ENCODE results near the gene GNAZ. TPM values are rescaled to one million over a fixed set of nuclear protein-coding genes. Genes with fewer than 3 reads are reported as not detected.
A peak's percentile ranks its signal among the peaks of the same experiment; 100 is the strongest.

Gene GNAZ
- total RNA-seq, 4 donors from 2014 or later, result 0.64 to 9.9 (median 2.6) TPM

DNA sequence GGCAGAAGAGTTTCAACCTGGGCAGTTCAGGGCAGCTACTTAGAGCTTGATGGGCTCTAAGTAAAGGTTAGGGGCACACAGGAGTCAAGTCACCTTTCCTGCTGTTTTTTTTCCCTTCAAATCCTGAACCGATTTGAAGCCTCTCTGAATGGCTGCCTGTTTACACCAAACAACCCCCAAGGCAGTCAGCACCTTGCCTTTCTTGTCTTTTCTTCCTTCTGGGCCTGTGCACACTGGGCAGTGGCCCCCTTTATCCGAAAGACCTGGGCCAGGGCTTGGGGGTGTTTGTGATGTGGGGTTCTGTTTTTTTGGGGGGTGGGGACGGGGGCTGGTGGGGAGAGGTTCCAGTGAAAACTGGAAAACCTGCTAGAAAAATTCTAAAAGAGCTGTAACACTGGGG lies 67.1 kb downstream of the GNAZ start:
- intact Hi-C loops (cut with DNase I), result no loop called here
- 0 to 20% methylated on average over 1 of the region's 3 CpGs for WGBS, 2 donors

DNA sequence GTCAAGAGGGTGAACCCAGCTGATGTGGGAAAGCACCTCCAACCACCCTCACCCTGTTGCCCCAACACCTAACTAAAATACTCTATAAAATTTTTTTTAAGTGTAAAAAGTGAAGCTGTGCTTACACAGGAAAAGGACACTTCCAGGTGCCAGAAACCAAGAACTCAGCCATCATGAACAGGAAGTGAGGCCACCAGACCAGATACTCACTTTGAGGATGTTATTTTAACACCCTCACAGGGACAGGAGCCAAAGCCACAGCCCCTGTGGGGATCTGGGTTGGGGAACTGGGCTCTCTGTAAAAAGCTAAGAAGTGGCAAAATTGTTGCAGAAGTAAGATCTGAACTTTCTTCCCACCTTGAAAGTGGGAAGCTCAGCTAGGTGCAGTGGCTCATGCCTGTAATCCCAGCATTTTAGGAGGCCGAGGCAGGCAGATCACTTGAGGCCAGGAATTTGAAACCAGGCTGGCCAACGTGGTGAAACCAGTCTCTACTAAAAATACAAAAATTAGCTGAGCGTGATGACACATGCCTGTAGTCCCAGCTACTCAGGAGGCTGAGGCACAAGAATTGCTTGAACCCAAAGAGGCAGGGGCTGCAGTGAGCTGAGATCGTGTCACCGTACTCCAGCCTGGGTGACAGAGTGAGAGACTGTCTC lies 67.7 kb downstream of the GNAZ start:
- TF ChIP-seq, protein P1, sequence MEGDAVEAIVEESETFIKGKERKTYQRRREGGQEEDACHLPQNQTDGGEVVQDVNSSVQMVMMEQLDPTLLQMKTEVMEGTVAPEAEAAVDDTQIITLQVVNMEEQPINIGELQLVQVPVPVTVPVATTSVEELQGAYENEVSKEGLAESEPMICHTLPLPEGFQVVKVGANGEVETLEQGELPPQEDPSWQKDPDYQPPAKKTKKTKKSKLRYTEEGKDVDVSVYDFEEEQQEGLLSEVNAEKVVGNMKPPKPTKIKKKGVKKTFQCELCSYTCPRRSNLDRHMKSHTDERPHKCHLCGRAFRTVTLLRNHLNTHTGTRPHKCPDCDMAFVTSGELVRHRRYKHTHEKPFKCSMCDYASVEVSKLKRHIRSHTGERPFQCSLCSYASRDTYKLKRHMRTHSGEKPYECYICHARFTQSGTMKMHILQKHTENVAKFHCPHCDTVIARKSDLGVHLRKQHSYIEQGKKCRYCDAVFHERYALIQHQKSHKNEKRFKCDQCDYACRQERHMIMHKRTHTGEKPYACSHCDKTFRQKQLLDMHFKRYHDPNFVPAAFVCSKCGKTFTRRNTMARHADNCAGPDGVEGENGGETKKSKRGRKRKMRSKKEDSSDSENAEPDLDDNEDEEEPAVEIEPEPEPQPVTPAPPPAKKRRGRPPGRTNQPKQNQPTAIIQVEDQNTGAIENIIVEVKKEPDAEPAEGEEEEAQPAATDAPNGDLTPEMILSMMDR (IDR thresholded peaks at IDR 0.05), result no peak
- TF ChIP-seq POLR2A (IDR thresholded peaks at IDR 0.05), result no peak
- no peaks in the 10 kb centered on the region for H3K36me3 ChIP-seq
- intact Hi-C loops (cut with DNase I), result no loop called here
- no peak for DNase-seq
- no peaks in the 10 kb centered on the region for H3K27me3 ChIP-seq
- WGBS, 2 donors, result 21 to 31% methylated on average over 5 of the region's 5 CpGs
- peak overlapping the region; percentile 57 to 78 (median 71) for H3K27ac ChIP-seq
- H3K9me3 ChIP-seq, result no peaks in the 10 kb centered on the region
- no peak overlapping the region for H3K4me3 ChIP-seq
- peaks cover 18 to 66% (median 36%) of the 10 kb centered on the region in 3 donors for H3K4me1 ChIP-seq

More for the DNA sequence above, 67.1 kb downstream of the GNAZ start:
- peak overlapping the region; percentile 57 to 78 (median 71) for H3K27ac ChIP-seq
- no peaks in the 10 kb centered on the region for H3K9me3 ChIP-seq
- no peak for DNase-seq
- H3K27me3 ChIP-seq, result no peaks in the 10 kb centered on the region
- no peak for TF ChIP-seq POLR2A (IDR thresholded peaks at IDR 0.05)
- TF ChIP-seq, protein P1 (IDR thresholded peaks at IDR 0.05), result no peak
- no peaks in the 10 kb centered on the region for H3K36me3 ChIP-seq
- H3K4me1 ChIP-seq, result peaks cover 18 to 61% (median 34%) of the 10 kb centered on the region in 3 donors
- no peak overlapping the region for H3K4me3 ChIP-seq

DNA sequence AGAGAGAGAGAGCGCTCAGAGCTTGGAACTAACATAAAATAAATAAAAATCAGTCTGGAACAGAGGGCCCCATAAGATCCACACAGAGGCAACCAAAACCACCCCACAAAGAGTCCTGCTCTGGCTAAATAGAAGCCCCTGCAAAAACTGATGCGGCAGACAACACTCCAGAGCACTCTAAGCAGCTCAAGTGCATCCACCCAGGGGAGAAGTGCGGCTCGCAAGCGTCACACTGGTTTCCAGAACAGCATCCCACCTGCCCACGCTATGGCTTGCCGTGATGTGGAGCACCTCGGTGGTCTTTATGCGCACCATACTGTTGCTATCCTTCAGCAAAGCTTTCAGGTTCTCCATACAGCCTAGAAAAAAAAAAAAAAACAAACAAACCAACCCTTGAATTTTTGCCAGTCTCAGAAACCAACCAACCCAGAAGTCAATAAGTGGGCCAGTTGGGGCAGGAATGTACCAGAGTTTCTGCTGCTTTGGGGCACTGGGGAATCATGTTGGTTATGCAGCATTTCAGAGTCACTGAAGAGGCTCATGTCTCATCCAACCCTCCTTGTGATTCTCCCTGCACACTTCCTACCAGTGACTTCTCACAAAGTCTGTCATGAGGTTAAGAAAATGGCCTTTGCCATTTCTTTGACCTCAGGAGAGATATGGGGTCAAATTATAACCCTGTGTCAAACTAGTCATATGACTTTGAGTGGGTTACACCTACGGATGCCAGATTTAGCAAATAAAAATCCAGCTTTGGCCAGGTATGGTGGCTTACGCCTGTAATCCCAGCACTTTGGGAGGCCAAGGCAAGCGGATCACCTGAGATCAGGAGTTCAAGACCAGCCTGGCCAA lies 68.5 kb downstream of the GNAZ start:
- Histone ChIP-seq H3K36me3 (no peaks in the 10 kb centered on the region), H3K4me3 (no peak overlapping the region), H3K9me3 (no peaks in the 10 kb centered on the region), H3K4me1 (peaks cover 18 to 66% (median 36%) of the 10 kb centered on the region in 3 donors), H3K27me3 (no peaks in the 10 kb centered on the region), H3K27ac (peak overlapping the region in 3 of 4 donors; percentile 70 to 78 (median 72))
- WGBS, 2 donors, result 36 to 73% methylated on average over 12 of the region's 12 CpGs
- DNase-seq, result no peak
- intact Hi-C loops (cut with DNase I), result no loop called here
- TF ChIP-seq POLR2A (IDR thresholded peaks at IDR 0.05), result no peak
- TF ChIP-seq, protein P1 (IDR thresholded peaks at IDR 0.05), result no peak

DNA sequence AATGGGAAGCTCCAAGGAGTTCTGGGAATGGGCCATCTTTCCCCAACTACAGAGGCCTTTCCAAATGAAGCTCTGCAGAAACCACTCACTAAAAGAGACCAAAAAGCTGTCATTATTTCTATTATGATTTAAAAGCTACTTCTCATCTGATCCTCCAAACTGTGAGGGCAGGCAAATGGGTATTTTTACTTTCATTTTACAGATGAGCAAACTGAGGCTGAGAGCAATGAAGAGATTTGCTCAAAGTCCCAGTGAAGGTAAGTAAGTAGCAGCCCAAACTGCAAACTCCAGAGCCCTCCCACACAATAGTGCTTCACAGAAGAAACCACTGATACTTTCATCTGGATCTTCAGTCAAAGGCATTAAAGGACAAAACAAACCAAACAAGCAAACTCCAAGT lies 70.1 kb downstream of the GNAZ start:
- H3K27ac ChIP-seq, result no peak overlapping the region
- no peak for TF ChIP-seq POLR2A (IDR thresholded peaks at IDR 0.05)
- TF ChIP-seq, protein P1 (IDR thresholded peaks at IDR 0.05), result no peak
- no peaks in the 10 kb centered on the region for H3K36me3 ChIP-seq
- peaks cover 20 to 78% (median 44%) of the 10 kb centered on the region in 3 donors for H3K4me1 ChIP-seq
- no peaks in the 10 kb centered on the region for H3K9me3 ChIP-seq
- H3K27me3 ChIP-seq, result no peaks in the 10 kb centered on the region
- DNase-seq, result no peak
- H3K4me3 ChIP-seq, result no peak overlapping the region
- intact Hi-C loops (cut with DNase I), result no loop called here

DNA sequence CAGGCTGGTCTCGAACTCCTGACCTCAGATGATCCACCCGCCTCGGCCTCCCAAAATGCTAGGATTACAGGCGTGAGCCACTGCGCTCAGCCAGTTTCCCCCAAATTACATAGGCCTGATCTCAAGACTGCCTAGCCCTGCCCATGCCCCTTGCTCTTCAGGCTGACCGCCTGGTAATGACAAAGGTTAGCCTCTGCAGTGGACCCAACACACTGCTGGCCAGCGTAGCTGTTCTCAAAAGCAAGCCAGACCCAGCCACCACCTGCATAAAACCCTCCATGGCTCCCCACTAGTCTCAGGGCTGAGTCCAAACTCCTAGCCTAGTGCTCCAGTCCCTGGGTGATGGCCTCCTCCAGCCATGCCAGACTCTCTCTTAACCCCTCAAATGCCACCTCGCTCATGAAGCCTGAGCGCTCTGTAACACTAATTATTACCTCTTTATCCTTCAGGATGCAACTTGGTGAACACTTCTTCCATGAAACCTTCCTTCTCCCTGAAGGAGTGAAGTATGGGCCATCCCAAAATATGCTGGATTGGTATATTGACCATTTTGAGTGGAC lies 72.3 kb downstream of the GNAZ start:
- intact Hi-C loops (cut with DNase I), result no loop called here
- no peak for DNase-seq
- Histone ChIP-seq H3K27ac (peak overlapping the region in 3 of 4 donors; percentile 60 to 80 (median 66)), H3K9me3 (no peaks in the 10 kb centered on the region), H3K36me3 (no peaks in the 10 kb centered on the region), H3K27me3 (no peaks in the 10 kb centered on the region), H3K4me3 (peak overlapping the region in 2 of 4 donors; percentile 31 to 56), H3K4me1 (peaks cover 24 to 83% (median 52%) of the 10 kb centered on the region in 3 donors)
- WGBS, 2 donors, result 84% methylated on average over 8 to 9 of the region's 9 CpGs
- TF ChIP-seq, protein P1 (IDR thresholded peaks at IDR 0.05), result no peak
- no peak for TF ChIP-seq POLR2A (IDR thresholded peaks at IDR 0.05)

Measured in esophagus squamous epithelium (tissue), 5 donors.